K562 (cell line): ENCODE measurements around the gene ARFGEF3. TPM values are rescaled to one million over a fixed set of nuclear protein-coding genes. Genes with fewer than 3 reads are reported as not detected.

ENCODE experiments used
- ATAC-seq: fragments of 200-7000 bp; cut with Tn5 transposase; 3 replicates; pipeline ENCODE4 v1.9.1; 2020; ENCODE audit warnings: moderate library complexity
- BruUV-seq: library from RNA; stranded (reverse); fragments of 400-500 nt; replicated peaks from 2 replicates; lab custom pipeline; 2021; lab: Mats Ljungman, UMichigan
- CTCF ChIA-PET: fragments of 300-600 bp; formaldehyde crosslinking; extraction: SDS; loops from one replicate; lab custom pipeline; 2021; ENCODE audit warnings: low intra/inter-chr PET ratio; lab: Yijun Ruan, JAX
- POLR2A ChIA-PET: fragments of 300-600, 350-650 bp; sonication (Branson Sonifier 250); formaldehyde crosslinking; extraction: SDS; loops from one replicate; lab custom pipeline; 2021; ENCODE audit warnings: antibody characterized with exemption, inconsistent platforms; lab: Yijun Ruan, JAX
- DNase-seq, 4 experiments: peaks; one replicate each; pipeline versions ENCODE4 v3.0.0 to v3.0.0-alpha.2; 2011 to 2018; ENCODE audit warnings: low spot score in 3 of 4, mixed read lengths in 3 of 4; ENCODE audit errors: extremely low read depth in 1 of 4
- FAIRE-seq: peaks from 2 replicates; lab custom pipeline; 2011; peaks lifted over from hg19 to GRCh38; lab: Jason Lieb, UNC
- H2AFZ ChIP-seq: 2 replicates; pipeline ENCODE4 v1.6.0; 2011; ENCODE audit warnings: low read depth, low read length, control low read depth, inconsistent platforms
- H3K27ac ChIP-seq: fragments of 200-600 bp; 3 replicates; pipeline ENCODE4 v1.8.0; 2011; ENCODE audit warnings: low read depth, mild to moderate bottlenecking, control low read depth, inconsistent platforms, low read length, moderate library complexity, mixed read lengths; ENCODE audit errors: extremely low read depth
- H3K27me3 ChIP-seq, 2 experiments: fragments of 300-600 bp in 1 of 2; 2 replicates in 1 of 2; 3 replicates in 1 of 2; pipeline versions ENCODE4 v1.6.0 to v1.8.0; 2011; ENCODE audit warnings: inconsistent platforms in 2 of 2, low read length in 2 of 2, mild to moderate bottlenecking in 1 of 2, mixed read lengths in 1 of 2, moderate library complexity in 1 of 2; ENCODE audit not compliant: control insufficient read depth in 2 of 2, insufficient read depth in 2 of 2
- H3K36me3 ChIP-seq: fragments of 300-600 bp; 3 replicates; pipeline ENCODE4 v1.8.0; 2011; ENCODE audit warnings: mild to moderate bottlenecking, low read length, inconsistent platforms; ENCODE audit not compliant: control insufficient read depth, insufficient read depth
- H3K4me1 ChIP-seq, 2 experiments: fragments of 200-600 bp in 1 of 2; replicated peaks in 1 of 2; 2 replicates in 1 of 2; 3 replicates in 1 of 2; pipeline versions ENCODE4 v1.5.1 to v1.8.0; 2011; ENCODE audit warnings: inconsistent platforms in 2 of 2, low read length in 2 of 2, mild to moderate bottlenecking in 1 of 2, mixed read lengths in 1 of 2, moderate library complexity in 1 of 2; ENCODE audit not compliant: control insufficient read depth in 2 of 2, insufficient read depth in 2 of 2
- H3K4me2 ChIP-seq: 2 replicates; pipeline ENCODE4 v1.6.1; 2011; ENCODE audit warnings: low read length, control low read depth, inconsistent platforms, mixed read lengths; ENCODE audit not compliant: insufficient read depth
- H3K4me3 ChIP-seq: fragments of 200-600 bp; sonication (generic), shearing (Covaris generic); 2 replicates; pipeline ENCODE4 v1.5.1; 2016; ENCODE audit warnings: control low read depth, inconsistent platforms
- H3K79me2 ChIP-seq: fragments of 200-600 bp; 3 replicates; pipeline ENCODE4 v1.8.0; 2011; ENCODE audit warnings: low read length, inconsistent platforms; ENCODE audit not compliant: control insufficient read depth, insufficient read depth
- H3K9ac ChIP-seq, 2 experiments: 2 replicates each; pipeline versions ENCODE4 v1.6.0 to v1.6.1; 2011; ENCODE audit warnings: low read depth in 2 of 2, low read length in 2 of 2, control low read depth in 1 of 2, inconsistent platforms in 1 of 2, mild to moderate bottlenecking in 1 of 2, mixed read lengths in 1 of 2; ENCODE audit not compliant: insufficient read depth in 1 of 2
- H3K9me1 ChIP-seq: one replicate; pipeline ENCODE4 v1.6.0; 2011; ENCODE audit warnings: inconsistent platforms, mild to moderate bottlenecking, low read length, moderate library complexity; ENCODE audit not compliant: control insufficient read depth, insufficient read depth
- H3K9me3 ChIP-seq: replicated peaks from 2 replicates; pipeline ENCODE4 v1.5.1; 2011; ENCODE audit warnings: low read depth, low read length, inconsistent platforms; ENCODE audit not compliant: control insufficient read depth, insufficient read depth
- H4K20me1 ChIP-seq: replicated peaks from 2 replicates; pipeline ENCODE4 v1.6.1; 2011; ENCODE audit warnings: low read length, inconsistent platforms, mixed read lengths; ENCODE audit not compliant: control insufficient read depth, insufficient read depth
- CREBBP ChIP-seq: IDR thresholded peaks from one replicate; pipeline ENCODE4 v1.6.1; 2012; ENCODE audit warnings: low read depth, mild to moderate bottlenecking, control low read depth, inconsistent platforms, low read length
- CTCF ChIP-seq, 3 experiments: IDR thresholded peaks in 2 of 3; conservative IDR thresholded peaks in 1 of 3; 2 replicates each; pipeline ENCODE4 v1.5.1; 2011 to 2012; ENCODE audit warnings: low read length in 3 of 3, mild to moderate bottlenecking in 3 of 3, control low read depth in 2 of 3, improper control_type of control experiment in 1 of 3, inconsistent platforms in 1 of 3, low read depth in 1 of 3, mixed read lengths in 1 of 3, moderate library complexity in 1 of 3; ENCODE audit not compliant: insufficient read depth in 2 of 3
- KLF13 ChIP-seq: fragments of 450-650 bp; IDR thresholded peaks from 2 replicates; pipeline ENCODE4 v1.6.1; 2016; ENCODE audit warnings: missing genetic modification characterization, low read depth, mild to moderate bottlenecking, missing compliant biosample characterization, moderate library complexity, borderline replicate concordance
- RAD21 ChIP-seq, 2 experiments: fragments of 250-450 bp in 1 of 2; fragments of 450-650 bp in 1 of 2; sonication (Bioruptor Pico) in 1 of 2; formaldehyde crosslinking in 1 of 2; IDR thresholded peaks in 1 of 2; conservative IDR thresholded peaks in 1 of 2; 2 replicates each; pipeline versions ENCODE4 v1.4.0 to v1.8.0; 2020 to 2022; ENCODE audit warnings: mild to moderate bottlenecking in 2 of 2, moderate library complexity in 1 of 2
- SMC3 ChIP-seq: conservative IDR thresholded peaks from 2 replicates; pipeline ENCODE4 v1.6.1; 2011; ENCODE audit warnings: low read depth, low read length, improper control_type of control experiment; ENCODE audit not compliant: insufficient read depth
- whole genome bisulfite sequencing: fragments of 100-300 bp; shearing (Covaris generic); methylation state at CpG from one replicate; pipeline ENCODE4 v1.1.6; 2016; ENCODE audit warnings: low coverage, mixed read lengths; ENCODE audit not compliant: insufficient coverage; ENCODE audit errors: missing lambda C conversion rate; 5-methylcytosine and 5-hydroxymethylcytosine counted together
- in situ Hi-C: fragments of 300-500 bp; cut with MboI; formaldehyde crosslinking; loops from 4 replicates; pipeline ENCODE4 v1.15.0; 2018; ENCODE audit warnings: inconsistent platforms, mixed read lengths
- intact Hi-C: fragments of 100-400 bp; cut with micrococcal nuclease; formaldehyde crosslinking; loops from 2 replicates; pipeline ENCODE4 v1.14.2; 2022
- polyA plus RNA-seq, 8 experiments: library from polyadenylated mRNA; depleted of rRNA in 4 of 8; stranded (reverse) in 5 of 8; unstranded in 3 of 8; fragments of >200 nt; fragmentation: Nextera tagmentation in 2 of 8; fragmentation: Illumina TruSeq in 1 of 8; extraction: Ambion mirVana in 2 of 8; extraction: Trizol in 1 of 8; gene quantifications; 2 replicates each; pipeline versions ENCODE4 v1.2.1 to v1.2.3, GENCODE V29; 2011 to 2014; ENCODE audit warnings: inconsistent platforms in 1 of 8, missing spikeins in 1 of 8
- total RNA-seq, 7 experiments: library from RNA; depleted of rRNA in 6 of 7; stranded (reverse); fragments of >200 nt in 6 of 7; fragmentation: Illumina TruSeq in 2 of 7; extraction: Trizol in 2 of 7; gene quantifications; 2 replicates each; pipeline versions ENCODE4 v1.2.1 to v1.2.3, GENCODE V29; 2011 to 2021; ENCODE audit warnings: low replicate concordance in 1 of 7

Gene ARFGEF3
- total and polyA plus RNA-seq, 9 of the 15 experiments (the other 6 are each of a cell fraction or from before 2014, with no cell fraction given) = under 0.01 to 0.02 TPM; not detected in 7

- H3K4me2 ChIP-seq = no peak overlapping the region
- no TSS peak for BruUV-seq
- in situ Hi-C loops = no loop called here
- H4K20me1 ChIP-seq = 0 out of 2 replicates have a peak, but pooled peaks cover 3% of the 10 kb centered on the region
- FAIRE-seq (no peak), DNase-seq (peak in 2 of 4 experiments; percentile 11 to 25), ATAC-seq (peak; percentile 82)
- WGBS = 2% methylated on average over 6 of the region's 6 CpGs
- TF ChIP-seq KLF13 (no peak), RAD21 (CRISPR knock-in tag; conservative IDR thresholded peaks at IDR 0.05 in 1 of 2, IDR thresholded peaks at IDR 0.05 in 1 of 2) (peak in 1 of 2 experiments; percentile 50; a peak in 2 of 4 replicates), SMC3 (0 out of 2 replicates have a peak, but pooled peaks have one; percentile 27), CTCF (IDR thresholded peaks at IDR 0.05 in 2 of 3, conservative IDR thresholded peaks at IDR 0.05 in 1 of 3; ENCODE audit: insufficient read depth in 2 of 3, low read depth in 1 of 3, low read length in 3 of 3) (peak; percentile 40 to 57 (median 43); a peak in 5 of 6 replicates), CREBBP (no peak)
- H3K9ac ChIP-seq = no peak overlapping the region
- no peaks in the 10 kb centered on the region for H3K4me1 ChIP-seq
- H3K36me3 ChIP-seq = no peaks in the 10 kb centered on the region
- no peaks in the 10 kb centered on the region for H3K79me2 ChIP-seq
- H3K27ac ChIP-seq = no peak overlapping the region
- ChIA-PET POLR2A (no interaction called here), CTCF (no interaction called here)
- H3K27me3 ChIP-seq = peaks cover 26 to 58% of the 10 kb centered on the region in 2 experiments
- H3K4me3 ChIP-seq = no peak overlapping the region
- H3K9me3 ChIP-seq = no peaks in the 10 kb centered on the region
- intact Hi-C loops = loop anchor here (5.0 kb wide), 1 partner anchor 113 kb away; the partner anchor contains the start of gene HEBP2
- H3K9me1 ChIP-seq = no peaks in the 10 kb centered on the region
- H2AFZ ChIP-seq = no peak overlapping the region
Measured at GRCh38 chr6:138289739-138290138, 128.0 kb downstream of the ARFGEF3 start.
